Heart left ventricle (tissue), 13 donors: ENCODE data around the gene PRG2.

Source experiments
- CTCF ChIP-seq, 12 donors: fragments of 200-600 bp; sonication (generic) in 4 of 12; IDR thresholded peaks; one replicate each; pipeline versions ENCODE4 v1.5.0 to v1.8.0; 2018 to 2022; ENCODE audit warnings: antibody characterized with exemption in 12 of 12, mild to moderate bottlenecking in 5 of 12
- POLR2A ChIP-seq, 2 donors: fragments of 450-650 bp; IDR thresholded peaks; one replicate each; pipeline ENCODE4 v1.6.1; 2017; ENCODE audit warnings: antibody characterized with exemption in 2 of 2, mild to moderate bottlenecking in 2 of 2, moderate library complexity in 2 of 2
- donor health status: ischemic (EF 13 %, LVEDD 7.1; RV severe dilation, severe dysfunction).
- donor health status: DM: no; HTN: yes; CAD: no.
- donor health status: DM: no; HTN: no; CAD: no.
- donor health status: ischemic (EF 25% LVEDD 6.9; RV normal size, moderate dysfunction).
- donor health status: ischemic (EF 25% LVEDD 5.7; RV mildly dilated, moderate dysfunction).
- donor health status: ischemic (EF 35%, LVEDD 5.7; RV mildly dilated, moderate dysfunction).
- donor health status: nonischemic (EF 11% LVEDD 7.7; RV severe dilation, severe dysfunction).
- donor health status: DM: yes; HTN: yes; CAD: no.
- donor health status: PGD.
- donor health status: ischemic (EF 29% LVEDD 5.4; RV normal size, mild dysfunction).
- donor health status: nonischemic (EF 23%, LVEDD 6.1; RV moderate dilation, normal function).

GRCh38 chr11:57357856-57358255, 32.6 kb downstream of the PRG2 start:
- no peak for TF ChIP-seq CTCF (IDR thresholded peaks at IDR 0.05)
- TF ChIP-seq POLR2A (IDR thresholded peaks at IDR 0.05), result no peak
